Body of pancreas (tissue), 4 donors: ENCODE results near the gene TPMT. TPM values are rescaled to one million over a fixed set of nuclear protein-coding genes. Genes with fewer than 3 reads are reported as not detected.

Experiments used
- ATAC-seq: fragments of 150-250 bp; one replicate; pipeline ENCODE4 v1.9.1; 2016
- DNase-seq, 4 donors: peaks; one replicate each; pipeline ENCODE4 v3.0.0-alpha.2; 2019
- H3K27ac ChIP-seq, 4 donors: fragments of 200-600 bp; sonication (generic); 1 replicate in 3 of 4; 2 replicates in 1 of 4; pipeline versions ENCODE4 v1.5.1 to v1.6.1; 2016 to 2019; ENCODE audit warnings: mild to moderate bottlenecking in 1 of 4, mixed read lengths in 1 of 4, moderate library complexity in 1 of 4
- H3K27me3 ChIP-seq, 2 donors: fragments of 200-600 bp; sonication (generic); one replicate each; pipeline ENCODE4 v1.6.0; 2016; ENCODE audit warnings: mild to moderate bottlenecking in 1 of 2
- H3K36me3 ChIP-seq, 2 donors: fragments of 200-600 bp; sonication (generic); replicated peaks in 1 of 2; 2 replicates each; pipeline ENCODE4 v1.5.1; 2016; ENCODE audit warnings: low read depth in 2 of 2; ENCODE audit not compliant: insufficient read depth in 1 of 2
- H3K4me1 ChIP-seq: fragments of 200-600 bp; sonication (generic); one replicate; pipeline ENCODE4 v1.6.0; 2016
- H3K4me3 ChIP-seq, 2 donors: fragments of 200-600 bp; sonication (generic); 1 replicate in 1 of 2; 2 replicates in 1 of 2; pipeline ENCODE4 v1.5.1; 2016 to 2019
- H3K9me3 ChIP-seq, 3 donors: fragments of 200-600 bp; sonication (generic); 1 replicate in 2 of 3; 2 replicates in 1 of 3; pipeline ENCODE4 v1.5.1; 2016
- POLR2A ChIP-seq, 3 donors: fragments of 450-650 bp; IDR thresholded peaks; one replicate each; pipeline ENCODE4 v1.6.1; 2016; ENCODE audit warnings: antibody characterized with exemption in 3 of 3, mild to moderate bottlenecking in 2 of 3
- whole genome bisulfite sequencing, 2 donors: methylation state at CpG; one replicate each; pipeline ENCODE4 v1.1.5; 2017; 5-methylcytosine and 5-hydroxymethylcytosine counted together
- intact Hi-C: fragments of 100-400 bp; cut with DNase I; formaldehyde crosslinking; loops from one replicate; pipeline ENCODE4 v1.15.1; 2023
- total RNA-seq, 2 donors: library from RNA; depleted of rRNA; stranded (reverse); fragments of >200 nt; gene quantifications; one replicate each; pipeline ENCODE4 v1.1.0, GENCODE V29; 2016
- TF ChIP-seq, protein P1 (sequence below), 7 experiments: fragments of 450-650 bp in 4 of 7; fragments of 200-600 bp in 3 of 7; sonication (generic) in 3 of 7; IDR thresholded peaks; one replicate each; pipeline ENCODE4 v1.5.1; 2016 to 2019; ENCODE audit warnings: antibody characterized with exemption in 7 of 7

Gene TPMT
- total RNA-seq, 2 donors from 2014 or later, result 4.6 to 8.0 TPM

DNA sequence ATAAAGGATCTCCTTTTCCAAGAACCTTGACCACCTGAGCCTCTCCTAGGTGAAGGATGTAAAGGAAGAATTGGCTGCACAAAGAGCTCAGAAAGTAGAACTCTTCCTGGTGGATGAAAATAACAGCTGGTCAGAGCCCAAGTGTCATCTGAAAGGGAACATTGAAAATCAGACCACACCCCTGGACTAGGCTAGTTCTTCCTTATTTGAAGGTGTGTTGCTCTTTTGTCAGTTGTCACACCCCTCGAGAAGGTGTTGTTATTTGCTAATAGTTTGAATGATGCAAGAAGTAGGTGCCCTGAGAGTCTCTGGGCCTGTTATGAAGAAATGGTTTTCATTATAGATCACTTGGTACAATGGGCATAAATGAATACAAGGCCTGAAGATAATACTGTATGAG, 63.5 kb downstream of the TPMT start:
- H3K4me1 ChIP-seq, result no peaks in the 10 kb centered on the region
- TF ChIP-seq, protein P1, sequence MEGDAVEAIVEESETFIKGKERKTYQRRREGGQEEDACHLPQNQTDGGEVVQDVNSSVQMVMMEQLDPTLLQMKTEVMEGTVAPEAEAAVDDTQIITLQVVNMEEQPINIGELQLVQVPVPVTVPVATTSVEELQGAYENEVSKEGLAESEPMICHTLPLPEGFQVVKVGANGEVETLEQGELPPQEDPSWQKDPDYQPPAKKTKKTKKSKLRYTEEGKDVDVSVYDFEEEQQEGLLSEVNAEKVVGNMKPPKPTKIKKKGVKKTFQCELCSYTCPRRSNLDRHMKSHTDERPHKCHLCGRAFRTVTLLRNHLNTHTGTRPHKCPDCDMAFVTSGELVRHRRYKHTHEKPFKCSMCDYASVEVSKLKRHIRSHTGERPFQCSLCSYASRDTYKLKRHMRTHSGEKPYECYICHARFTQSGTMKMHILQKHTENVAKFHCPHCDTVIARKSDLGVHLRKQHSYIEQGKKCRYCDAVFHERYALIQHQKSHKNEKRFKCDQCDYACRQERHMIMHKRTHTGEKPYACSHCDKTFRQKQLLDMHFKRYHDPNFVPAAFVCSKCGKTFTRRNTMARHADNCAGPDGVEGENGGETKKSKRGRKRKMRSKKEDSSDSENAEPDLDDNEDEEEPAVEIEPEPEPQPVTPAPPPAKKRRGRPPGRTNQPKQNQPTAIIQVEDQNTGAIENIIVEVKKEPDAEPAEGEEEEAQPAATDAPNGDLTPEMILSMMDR (IDR thresholded peaks at IDR 0.05), result no peak
- no peak for TF ChIP-seq POLR2A (IDR thresholded peaks at IDR 0.05)
- H3K27ac ChIP-seq, result no peak overlapping the region
- H3K27me3 ChIP-seq, result no peaks in the 10 kb centered on the region
- ATAC-seq (no peak), DNase-seq (no peak)
- H3K4me3 ChIP-seq, result no peak overlapping the region
- 60 to 71% methylated on average over 1 of the region's 1 CpG for WGBS, 2 donors
- no peaks in the 10 kb centered on the region for H3K9me3 ChIP-seq
- no peaks in the 10 kb centered on the region for H3K36me3 ChIP-seq
- intact Hi-C loops, result no loop called here

DNA sequence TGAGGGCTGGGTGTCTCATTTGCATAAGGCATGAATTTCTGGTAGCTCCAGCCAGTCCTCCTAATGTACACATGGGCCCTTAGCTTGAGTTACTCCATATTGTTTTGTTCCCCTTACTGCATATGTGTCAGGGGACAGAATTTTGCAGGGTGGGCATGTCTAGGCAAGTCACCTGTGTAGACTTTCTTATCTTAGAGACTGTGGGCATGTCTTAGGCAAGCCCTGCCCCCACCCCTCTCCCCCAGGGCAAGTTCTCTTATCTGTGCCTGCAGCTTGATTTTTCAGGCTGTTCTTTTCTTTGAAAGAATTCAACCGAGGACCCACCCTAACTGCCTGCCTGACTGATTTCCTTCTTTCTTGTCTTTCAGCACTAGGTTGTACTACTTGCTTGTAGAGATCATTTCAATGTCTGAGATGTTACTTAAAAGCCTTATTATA, 64.5 kb downstream of the TPMT start:
- TF ChIP-seq, protein P1 (IDR thresholded peaks at IDR 0.05), result no peak
- TF ChIP-seq POLR2A (IDR thresholded peaks at IDR 0.05), result no peak
- 84 to 91% methylated on average over 1 of the region's 1 CpG for WGBS, 2 donors
- ATAC-seq, result no peak

DNA sequence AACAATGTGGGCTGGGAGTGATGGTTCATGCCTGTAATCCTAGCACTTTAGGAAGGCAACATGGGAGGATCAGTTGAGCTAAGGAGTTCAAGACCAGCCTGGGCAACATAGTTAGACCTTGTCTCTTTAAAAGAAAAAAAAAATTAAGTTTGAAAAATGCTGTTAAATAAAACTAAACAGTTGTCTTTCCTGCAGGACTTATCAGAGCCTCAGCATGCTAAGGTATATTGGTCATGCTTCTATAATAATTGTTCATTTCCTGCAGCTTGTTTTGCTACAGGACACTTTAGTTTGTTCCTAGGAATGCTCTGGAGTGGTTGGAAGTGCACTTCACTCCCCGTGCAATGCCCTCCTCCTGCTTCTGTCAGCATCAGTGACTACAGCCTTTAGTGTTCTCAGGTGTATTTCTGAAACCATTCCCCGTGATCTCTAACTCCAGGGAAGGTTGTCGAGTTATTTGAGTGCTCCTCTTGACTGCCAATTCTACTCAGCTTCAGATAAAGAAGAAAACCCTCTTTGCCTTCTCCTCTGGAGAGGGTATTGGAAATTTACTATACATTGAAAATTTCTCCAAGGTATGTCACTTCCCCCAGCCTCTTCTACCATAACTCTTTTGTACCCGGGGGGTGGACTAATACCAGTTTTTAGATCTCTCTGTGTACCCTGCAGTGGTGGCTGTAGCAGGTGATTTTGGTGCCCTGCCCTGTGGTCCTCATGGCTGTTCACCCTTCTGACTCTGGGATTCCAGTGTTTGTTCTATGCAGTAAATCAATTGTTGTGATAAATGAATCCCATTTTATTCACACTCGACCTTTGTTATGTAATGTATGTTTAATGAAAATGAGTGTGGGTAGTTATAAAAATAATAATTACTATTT, 66.2 kb downstream of the TPMT start:
- 56 to 59% methylated on average over 5 of the region's 5 CpGs for WGBS, 2 donors
- Histone ChIP-seq H3K27ac (no peak overlapping the region), H3K4me1 (no peaks in the 10 kb centered on the region), H3K9me3 (no peaks in the 10 kb centered on the region), H3K4me3 (no peak overlapping the region), H3K27me3 (no peaks in the 10 kb centered on the region), H3K36me3 (no peaks in the 10 kb centered on the region)
- DNase-seq, result no peak
- no peak for ATAC-seq
- intact Hi-C loops, result no loop called here
- TF ChIP-seq POLR2A (IDR thresholded peaks at IDR 0.05), result no peak
- TF ChIP-seq, protein P1 (IDR thresholded peaks at IDR 0.05), result no peak

More for the DNA sequence above, 64.5 kb downstream of the TPMT start:
- Histone ChIP-seq H3K27me3 (no peaks in the 10 kb centered on the region), H3K4me3 (no peak overlapping the region), H3K4me1 (no peaks in the 10 kb centered on the region), H3K9me3 (no peaks in the 10 kb centered on the region), H3K27ac (no peak overlapping the region), H3K36me3 (no peaks in the 10 kb centered on the region)
- intact Hi-C loops, result no loop called here
- no peak for DNase-seq

DNA sequence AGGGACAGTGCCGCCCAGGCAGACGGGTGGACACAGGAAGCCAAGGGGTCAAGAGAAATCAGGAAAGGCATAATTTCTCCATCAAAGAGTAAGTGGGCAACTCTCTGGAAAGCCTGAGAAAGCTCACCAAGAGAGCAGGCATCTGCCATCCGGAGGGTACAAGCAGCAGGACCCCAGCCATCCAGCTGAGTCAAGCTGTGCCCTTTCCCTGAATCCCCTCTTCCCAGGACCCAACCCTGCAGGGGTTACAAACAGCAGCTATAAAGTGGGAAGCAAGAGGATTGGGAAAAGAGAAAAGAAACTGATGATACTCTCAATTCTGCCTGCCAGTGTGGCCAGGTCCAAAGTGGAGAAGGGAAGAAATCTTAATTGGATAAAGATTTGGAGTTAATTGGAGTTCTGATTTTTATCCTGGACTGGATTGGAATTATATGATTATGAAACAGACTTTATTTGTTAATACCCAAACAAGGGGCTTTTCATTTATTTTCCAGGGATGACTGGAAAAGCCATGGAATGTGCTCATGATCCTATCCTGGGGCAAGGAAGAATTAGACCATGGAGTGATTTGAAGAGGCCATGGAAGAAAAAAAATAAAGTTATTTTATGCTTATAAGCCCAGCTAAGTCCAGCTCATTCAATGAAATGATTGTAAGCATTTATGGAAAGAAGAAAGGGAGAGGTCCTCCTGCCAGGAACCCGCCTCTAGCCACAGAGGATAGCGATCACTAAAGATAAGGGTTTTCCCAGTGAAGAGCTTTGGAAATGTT, 67.3 kb downstream of the TPMT start:
- DNase-seq (no peak), ATAC-seq (no peak)
- Histone ChIP-seq H3K36me3 (no peaks in the 10 kb centered on the region), H3K9me3 (no peaks in the 10 kb centered on the region), H3K27me3 (no peaks in the 10 kb centered on the region), H3K4me1 (no peaks in the 10 kb centered on the region), H3K4me3 (no peak overlapping the region), H3K27ac (no peak overlapping the region)
- 79 to 81% methylated on average over 5 of the region's 5 CpGs for WGBS, 2 donors
- intact Hi-C loops, result no loop called here
- TF ChIP-seq, protein P1 (IDR thresholded peaks at IDR 0.05), result no peak
- TF ChIP-seq POLR2A (IDR thresholded peaks at IDR 0.05), result no peak
